Heart right ventricle (tissue), 16 donors: ENCODE results near the gene CFAP157. TPM values are rescaled to one million over a fixed set of nuclear protein-coding genes. Genes with fewer than 3 reads are reported as not detected.
A peak's percentile ranks its signal among the peaks of the same experiment; 100 is the strongest.

Experiments used
- ATAC-seq, 8 donors: fragments of 200-7000 bp; cut with Tn5 transposase; one replicate each; pipeline ENCODE4 v1.9.1; 2020; ENCODE audit warnings: mild to moderate bottlenecking in 8 of 8, moderate library complexity in 8 of 8, moderate number of reproducible peaks in 1 of 8
- DNase-seq, 2 donors: peaks; one replicate each; pipeline ENCODE4 v3.0.0-alpha.2; 2020
- H3K27ac ChIP-seq, 10 donors: fragments of 200-600 bp; sonication (generic) in 2 of 10; one replicate each; pipeline versions ENCODE4 v1.5.0 to v1.8.0; 2020 to 2022; ENCODE audit warnings: mild to moderate bottlenecking in 3 of 10
- H3K27me3 ChIP-seq, 7 donors: fragments of 200-600 bp; one replicate each; pipeline ENCODE4 v1.8.0; 2021 to 2022; ENCODE audit warnings: mild to moderate bottlenecking in 2 of 7
- H3K36me3 ChIP-seq, 9 donors: fragments of 200-600 bp; sonication (generic) in 1 of 9; one replicate each; pipeline versions ENCODE4 v1.5.0 to v1.8.0; 2020 to 2022; ENCODE audit warnings: mild to moderate bottlenecking in 2 of 9
- H3K4me1 ChIP-seq, 9 donors: fragments of 200-600 bp; sonication (generic) in 1 of 9; one replicate each; pipeline versions ENCODE4 v1.5.0 to v1.8.0; 2020 to 2022; ENCODE audit warnings: mild to moderate bottlenecking in 4 of 9
- H3K4me3 ChIP-seq, 10 donors: fragments of 200-600 bp; sonication (generic) in 2 of 10; one replicate each; pipeline versions ENCODE4 v1.5.0 to v1.8.0; 2020 to 2022; ENCODE audit warnings: mild to moderate bottlenecking in 7 of 10, moderate library complexity in 2 of 10
- H3K9me3 ChIP-seq, 11 donors: fragments of 200-600 bp in 10 of 11; sonication (generic) in 2 of 11; one replicate each; pipeline versions ENCODE4 v1.5.0 to v1.8.0; 2013 to 2022; ENCODE audit warnings: mild to moderate bottlenecking in 2 of 11, control low read depth in 1 of 11, moderate library complexity in 1 of 11
- WGBS, 2 donors: extraction: QIAGEN DNeasy Blood & Tissue Kit; methylation state at CpG; one replicate each; pipeline ENCODE4 v1.1.7; 2013; ENCODE audit warnings: inconsistent platforms in 1 of 2; 5-methylcytosine and 5-hydroxymethylcytosine counted together
- intact Hi-C, 10 donors: fragments of 100-400 bp; cut with DNase I; formaldehyde crosslinking; loops; one replicate each; pipeline versions ENCODE4 v1.11.1 to v1.14.2; 2022
- polyA plus RNA-seq, 2 donors: library from polyadenylated mRNA; stranded (reverse); fragments of 200-250 nt; gene quantifications; one replicate each; pipeline ENCODE4 v1.2.3, GENCODE V29; 2013
- total RNA-seq, 10 donors: library from RNA; stranded (reverse); fragmentation: NEBNext Ultra II Directional in 3 of 10; extraction: Animal tissue kit (Norgen Biotek cat#: 25700) in 3 of 10; gene quantifications; one replicate each; pipeline versions ENCODE4 v1.2.1 to v1.2.4, GENCODE V29; 2021 to 2023
- TF ChIP-seq, protein P1 (sequence below), 9 donors: fragments of 200-600 bp; sonication (generic) in 2 of 9; IDR thresholded peaks; one replicate each; pipeline versions ENCODE4 v1.5.0 to v1.8.0; 2021 to 2022; ENCODE audit warnings: antibody characterized with exemption in 9 of 9, mild to moderate bottlenecking in 5 of 9, moderate library complexity in 1 of 9
- donor health status: Arrhythmogenic right ventricular cardiomyopathy.
- donor health status: ischemic (EF 13 %, LVEDD 7.1; RV severe dilation, severe dysfunction).
- donor health status: healthy with polysubstance abuse.
- donor health status: DM: no; HTN: yes; CAD: no.
- donor health status: DM: no; HTN: no; CAD: no.
- donor health status: ischemic (EF 25% LVEDD 6.9; RV normal size, moderate dysfunction).
- donor health status: ischemic (EF 25% LVEDD 5.7; RV mildly dilated, moderate dysfunction).
- donor health status: healthy.
- donor health status: DM: yes; HTN: yes; CAD: no.
- donor health status: Ischemic cardiomyopathy.
- donor health status: ischemic (EF 35%, LVEDD 5.7; RV mildly dilated, moderate dysfunction).
- donor health status: nonischemic (EF 11% LVEDD 7.7; RV severe dilation, severe dysfunction).
- donor health status: DM: yes; HTN: yes; CAD: no.
- donor health status: PGD.
- donor health status: ischemic (EF 29% LVEDD 5.4; RV normal size, mild dysfunction).
- donor health status: nonischemic (EF 23%, LVEDD 6.1; RV moderate dilation, normal function).

The CFAP157 gene
- total and polyA plus RNA-seq, 12 donors, result 0.10 to 0.19 (median 0.14) TPM; not detected in 8

GRCh38 chr9:127733614-127734013 is 26.8 kb downstream of the CFAP157 start:
- intact Hi-C loops, result loop anchor here (1.0 to 10.0 kb wide), 14 partner anchors 49 to 231 kb away; partner anchors contain the start of gene AK1 (in 1 of the 10)
- no peaks in the 10 kb centered on the region for H3K27me3 ChIP-seq
- peaks cover 10 to 30% (median 14%) of the 10 kb centered on the region in 9 donors for H3K4me1 ChIP-seq
- peak overlapping the region in 1 of 10 donors; percentile 96 for H3K27ac ChIP-seq
- no peak overlapping the region for H3K4me3 ChIP-seq
- WGBS, 2 donors, result 84% methylated on average over 2 of the region's 2 CpGs
- TF ChIP-seq, protein P1, sequence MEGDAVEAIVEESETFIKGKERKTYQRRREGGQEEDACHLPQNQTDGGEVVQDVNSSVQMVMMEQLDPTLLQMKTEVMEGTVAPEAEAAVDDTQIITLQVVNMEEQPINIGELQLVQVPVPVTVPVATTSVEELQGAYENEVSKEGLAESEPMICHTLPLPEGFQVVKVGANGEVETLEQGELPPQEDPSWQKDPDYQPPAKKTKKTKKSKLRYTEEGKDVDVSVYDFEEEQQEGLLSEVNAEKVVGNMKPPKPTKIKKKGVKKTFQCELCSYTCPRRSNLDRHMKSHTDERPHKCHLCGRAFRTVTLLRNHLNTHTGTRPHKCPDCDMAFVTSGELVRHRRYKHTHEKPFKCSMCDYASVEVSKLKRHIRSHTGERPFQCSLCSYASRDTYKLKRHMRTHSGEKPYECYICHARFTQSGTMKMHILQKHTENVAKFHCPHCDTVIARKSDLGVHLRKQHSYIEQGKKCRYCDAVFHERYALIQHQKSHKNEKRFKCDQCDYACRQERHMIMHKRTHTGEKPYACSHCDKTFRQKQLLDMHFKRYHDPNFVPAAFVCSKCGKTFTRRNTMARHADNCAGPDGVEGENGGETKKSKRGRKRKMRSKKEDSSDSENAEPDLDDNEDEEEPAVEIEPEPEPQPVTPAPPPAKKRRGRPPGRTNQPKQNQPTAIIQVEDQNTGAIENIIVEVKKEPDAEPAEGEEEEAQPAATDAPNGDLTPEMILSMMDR (IDR thresholded peaks at IDR 0.05), result no peak
- DNase-seq (no peak), ATAC-seq (no peak)
- peaks cover 0 to 38% (median 10%) of the 10 kb centered on the region in 9 donors for H3K36me3 ChIP-seq
- no peaks in the 10 kb centered on the region for H3K9me3 ChIP-seq

DNA sequence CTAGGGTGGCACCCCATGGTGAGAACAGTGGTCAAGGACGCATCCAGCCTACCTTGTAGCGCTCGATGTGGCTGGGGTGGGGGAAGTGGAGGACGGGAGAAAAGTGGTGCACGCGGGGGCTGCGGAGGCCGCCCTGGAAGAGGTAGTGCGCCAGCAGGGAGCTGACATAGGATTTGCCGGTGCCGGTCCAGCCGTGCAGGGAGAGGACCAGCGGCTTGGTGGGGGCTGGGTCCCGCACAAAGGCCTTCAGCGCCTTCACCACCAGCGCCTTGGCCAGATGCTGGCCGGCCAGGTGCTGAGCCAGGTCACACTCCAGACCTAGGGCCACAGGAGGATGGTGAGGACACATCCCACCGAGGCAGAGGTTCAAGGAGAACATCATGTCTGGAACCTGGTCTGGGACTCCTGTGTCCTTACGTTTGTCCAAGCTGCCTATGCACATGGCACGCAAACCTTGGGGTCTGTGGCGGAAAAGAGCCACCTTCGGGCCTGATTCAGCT is 27.5 kb downstream of the CFAP157 start:
- TF ChIP-seq, protein P1 (IDR thresholded peaks at IDR 0.05), result no peak
- peak in 1 of 8 donors; percentile 1 for ATAC-seq
- H3K27ac ChIP-seq, result peak overlapping the region; percentile 90 to 99 (median 97)
- intact Hi-C loops, result loop anchor here (1.0 to 10.0 kb wide), 13 partner anchors 49 to 232 kb away; partner anchors contain the start of gene AK1 (in 1 of the 10)
- 40 to 52% methylated on average over 22 of the region's 22 CpGs for whole genome bisulfite sequencing, 2 donors
- peaks cover 0 to 44% (median 10%) of the 10 kb centered on the region in 9 donors for H3K36me3 ChIP-seq
- no peak for DNase-seq
- peaks cover 10 to 30% (median 14%) of the 10 kb centered on the region in 9 donors for H3K4me1 ChIP-seq
- no peaks in the 10 kb centered on the region for H3K9me3 ChIP-seq
- H3K4me3 ChIP-seq, result peak overlapping the region in 9 of 10 donors; percentile 46 to 95 (median 79)
- no peaks in the 10 kb centered on the region for H3K27me3 ChIP-seq

DNA sequence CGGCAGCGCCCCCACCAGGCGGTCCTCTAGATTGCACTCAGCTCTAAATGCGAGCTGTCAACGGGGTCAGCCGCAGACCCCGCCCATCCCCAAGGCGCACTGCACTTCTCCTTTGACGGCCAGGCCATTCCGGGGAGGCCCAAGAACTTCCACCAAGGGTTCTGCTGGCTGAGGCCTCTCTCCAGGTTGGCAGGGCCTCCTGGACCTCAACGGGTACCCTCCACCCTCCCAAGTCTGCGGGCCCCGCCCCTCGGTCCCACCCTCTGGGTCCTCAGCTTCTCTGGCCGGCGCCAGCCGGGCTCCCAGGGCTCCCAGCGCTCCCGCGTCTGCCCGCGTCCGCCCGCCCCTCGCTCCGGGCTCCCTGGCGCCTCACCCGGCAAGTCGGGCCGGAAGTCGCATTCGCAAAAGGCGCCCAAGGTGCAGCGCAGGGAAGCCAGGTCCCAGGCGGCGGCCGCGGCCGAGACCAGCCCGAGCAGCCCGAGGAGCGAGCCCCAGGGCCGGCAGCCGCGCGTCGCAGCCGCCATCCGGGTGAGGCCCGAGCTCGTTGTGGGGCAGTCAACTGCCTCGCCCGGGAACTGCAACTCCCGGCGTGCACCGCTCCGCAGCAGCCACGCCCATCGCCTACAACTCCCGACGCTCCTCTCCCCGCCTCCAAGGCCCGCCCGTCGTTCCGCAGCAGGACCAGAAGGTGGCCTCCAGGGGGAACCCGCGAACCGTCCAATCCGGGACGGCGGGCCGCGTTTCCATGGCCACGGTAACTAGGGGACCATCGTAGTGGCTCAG is 28.1 kb downstream of the CFAP157 start, which contains the start of gene TOR2A:
TOR2A (minus strand) TSS at position 548 of the 783 bp plus-strand sequence; CDS start at position 524, 24 bp downstream.
- ATAC-seq (peak; percentile 94 to 97 (median 95)), DNase-seq (peak; percentile 98 to 99)
- Histone ChIP-seq H3K9me3 (no peaks in the 10 kb centered on the region), H3K4me1 (peaks cover 10 to 35% (median 19%) of the 10 kb centered on the region in 9 donors), H3K4me3 (peak within 1 kb of the TSS; percentile 46 to 95 (median 78)), H3K27me3 (no peaks in the 10 kb centered on the region), H3K27ac (peak within 1 kb of the TSS; percentile 90 to 99 (median 97)), H3K36me3 (peaks cover 0 to 51% (median 10%) of the 10 kb centered on the region in 9 donors)
- TF ChIP-seq, protein P1 (IDR thresholded peaks at IDR 0.05), result peak; percentile 90 to 99 (median 95)
- WGBS, 2 donors, result 0 to 1% methylated on average over 69 to 76 of the region's 76 CpGs
- intact Hi-C loops, result loop anchor here (1.0 to 10.0 kb wide), 18 partner anchors 47 to 233 kb away; partner anchors contain the start of genes AK1 (in 1 of the 10) and ST6GALNAC4 (in 1 of the 10)

DNA sequence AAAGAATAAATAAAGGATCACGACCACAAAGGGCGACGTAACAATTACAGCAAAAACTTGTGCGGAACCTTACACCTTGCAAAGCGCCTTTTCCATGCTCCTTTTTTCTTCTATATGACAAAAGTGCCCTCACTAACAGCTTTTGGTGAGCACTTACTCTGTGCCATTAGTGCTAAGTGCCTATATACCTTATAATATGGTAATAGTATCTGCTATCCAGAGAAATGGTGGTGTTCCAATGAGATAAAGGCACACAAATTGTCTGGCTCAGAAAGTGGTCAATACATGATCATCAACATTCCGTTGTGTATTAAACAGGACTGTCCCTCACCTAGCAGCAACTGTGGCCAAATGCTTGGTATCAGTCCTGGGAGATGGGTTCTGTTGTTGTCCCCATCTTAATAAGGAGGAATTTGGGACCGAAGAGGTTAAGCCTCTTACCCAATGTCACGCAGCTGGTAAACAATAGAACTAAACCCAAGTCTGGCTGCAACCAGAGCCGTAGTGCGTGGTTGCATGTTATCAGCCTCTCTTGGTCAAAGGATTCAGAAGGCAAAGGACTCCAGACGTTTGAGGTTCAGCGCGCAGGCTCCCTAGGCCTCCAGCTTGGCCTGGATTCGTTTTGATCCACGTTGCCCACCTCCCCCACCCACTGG is 28.9 kb downstream of the CFAP157 start:
- Histone ChIP-seq H3K9me3 (no peaks in the 10 kb centered on the region), H3K4me1 (peaks cover 12 to 42% (median 25%) of the 10 kb centered on the region in 9 donors), H3K27me3 (no peaks in the 10 kb centered on the region), H3K4me3 (peak overlapping the region in 5 of 10 donors; percentile 69 to 95 (median 79)), H3K36me3 (peaks cover 0 to 58% (median 10%) of the 10 kb centered on the region in 9 donors), H3K27ac (peak overlapping the region in 8 of 10 donors; percentile 21 to 99 (median 96))
- intact Hi-C loops, result loop anchor here in 9 of 10 donors (1.0 to 10.0 kb wide), 16 partner anchors 47 to 231 kb away; partner anchors contain the start of genes AK1 (in 1 of the 9) and ST6GALNAC4 (in 1 of the 9)
- no peak for ATAC-seq
- DNase-seq, result no peak
- TF ChIP-seq, protein P1 (IDR thresholded peaks at IDR 0.05), result no peak
- 25 to 26% methylated on average over 15 of the region's 15 CpGs for WGBS, 2 donors
